Measurements from ENCODE around the gene GPR25.

DNA sequence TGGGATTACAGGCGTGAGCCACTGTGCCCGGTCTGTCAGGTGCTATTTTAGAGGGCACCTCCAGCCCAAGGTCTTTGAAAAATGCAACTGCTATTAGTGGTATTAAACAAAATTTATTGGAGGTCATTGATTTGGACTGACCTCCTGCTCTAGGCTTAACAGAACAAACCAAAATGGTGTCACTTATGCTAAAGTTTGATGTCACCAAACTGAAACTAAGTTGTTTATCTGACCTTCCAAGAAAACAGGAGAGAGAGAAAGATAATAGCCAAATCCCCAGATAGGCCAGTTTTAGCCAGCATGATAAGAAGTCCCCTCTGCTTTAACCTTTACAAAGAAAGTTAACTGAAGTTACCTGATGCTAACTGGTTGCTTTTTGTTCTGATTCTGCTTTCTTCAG, 13.8 kb downstream of the GPR25 start:
- no peak for TF ChIP-seq POLR2A (IDR thresholded peaks at IDR 0.05; ENCODE audit: low read depth, low read length)
- no peak for TF ChIP-seq POLR2AphosphoS5 (IDR thresholded peaks at IDR 0.05; ENCODE audit: low read depth, low read length)
